ENCODE results near the gene ANKFN1. TPM values are rescaled to one million over a fixed set of nuclear protein-coding genes. Genes with fewer than 3 reads are reported as not detected.

ANKFN1 gene
- polyA plus RNA-seq, 1 experiment, result 0.04 TPM

DNA sequence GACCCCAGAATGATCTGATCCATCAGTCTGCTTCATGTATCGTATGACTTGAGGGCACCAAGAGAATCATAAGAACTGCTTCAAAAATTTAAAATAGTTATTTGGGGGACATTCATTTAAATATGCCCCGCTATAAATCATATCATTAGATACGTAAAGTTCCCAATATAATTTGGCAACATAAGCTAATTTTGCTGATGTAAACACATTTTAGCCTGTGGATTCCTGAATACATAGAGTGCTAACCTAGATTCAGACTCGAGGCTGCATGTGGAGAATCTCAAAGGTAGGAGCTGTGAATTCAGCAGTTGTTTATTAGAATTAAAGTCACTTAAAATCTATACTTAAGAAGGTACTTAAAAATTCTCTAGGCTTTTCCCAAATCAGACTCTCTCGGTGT lies 24.9 kb downstream of the ANKFN1 start:
- no peak for TF ChIP-seq CTCF (IDR thresholded peaks at IDR 0.05; ENCODE audit: low read depth, low read length)
- CTCF ChIA-PET, result no interaction called here
- DNase-seq (ENCODE audit: low read depth, low spot score), result no peak
- H3K27ac ChIP-seq (ENCODE audit: low read depth, low read length), result no peak overlapping the region
- H3K9me3 ChIP-seq (ENCODE audit: control insufficient read depth, insufficient read depth, low read length), result no peaks in the 10 kb centered on the region
- no peak overlapping the region for H3K4me3 ChIP-seq (ENCODE audit: low read depth, low read length)
- POLR2A ChIA-PET, result no interaction called here
- no peaks in the 10 kb centered on the region for H3K27me3 ChIP-seq (ENCODE audit: control insufficient read depth, insufficient read depth, low read length)

GRCh38 chr17:56182081-56182480 lies 28.8 kb downstream of the ANKFN1 start:
- no peak for DNase-seq (ENCODE audit: low read depth, low spot score)
- Histone ChIP-seq H3K27me3 (ENCODE audit: control insufficient read depth, insufficient read depth, low read length) (no peaks in the 10 kb centered on the region), H3K9me3 (ENCODE audit: control insufficient read depth, insufficient read depth, low read length) (no peaks in the 10 kb centered on the region), H3K27ac (ENCODE audit: low read depth, low read length) (no peak overlapping the region), H3K4me3 (ENCODE audit: low read depth, low read length) (no peak overlapping the region)
- ChIA-PET POLR2A (no interaction called here), CTCF (no interaction called here)
- no peak for TF ChIP-seq CTCF (IDR thresholded peaks at IDR 0.05; ENCODE audit: low read depth, low read length)

- TF ChIP-seq CTCF (IDR thresholded peaks at IDR 0.05; ENCODE audit: low read depth, low read length), result no peak
- CTCF ChIA-PET, result no interaction called here
- Histone ChIP-seq H3K27ac (ENCODE audit: low read depth, low read length) (no peak overlapping the region), H3K4me3 (ENCODE audit: low read depth, low read length) (no peak overlapping the region), H3K9me3 (ENCODE audit: control insufficient read depth, insufficient read depth, low read length) (no peaks in the 10 kb centered on the region; the same call in 1 of the 2 replicates), H3K27me3 (ENCODE audit: control insufficient read depth, insufficient read depth, low read length) (no peaks in the 10 kb centered on the region)
- no peak for DNase-seq (ENCODE audit: low read depth, low spot score)
- POLR2A ChIA-PET, result no interaction called here
Measured at GRCh38 chr17:56184650-56185049, 31.4 kb downstream of the ANKFN1 start.

DNA sequence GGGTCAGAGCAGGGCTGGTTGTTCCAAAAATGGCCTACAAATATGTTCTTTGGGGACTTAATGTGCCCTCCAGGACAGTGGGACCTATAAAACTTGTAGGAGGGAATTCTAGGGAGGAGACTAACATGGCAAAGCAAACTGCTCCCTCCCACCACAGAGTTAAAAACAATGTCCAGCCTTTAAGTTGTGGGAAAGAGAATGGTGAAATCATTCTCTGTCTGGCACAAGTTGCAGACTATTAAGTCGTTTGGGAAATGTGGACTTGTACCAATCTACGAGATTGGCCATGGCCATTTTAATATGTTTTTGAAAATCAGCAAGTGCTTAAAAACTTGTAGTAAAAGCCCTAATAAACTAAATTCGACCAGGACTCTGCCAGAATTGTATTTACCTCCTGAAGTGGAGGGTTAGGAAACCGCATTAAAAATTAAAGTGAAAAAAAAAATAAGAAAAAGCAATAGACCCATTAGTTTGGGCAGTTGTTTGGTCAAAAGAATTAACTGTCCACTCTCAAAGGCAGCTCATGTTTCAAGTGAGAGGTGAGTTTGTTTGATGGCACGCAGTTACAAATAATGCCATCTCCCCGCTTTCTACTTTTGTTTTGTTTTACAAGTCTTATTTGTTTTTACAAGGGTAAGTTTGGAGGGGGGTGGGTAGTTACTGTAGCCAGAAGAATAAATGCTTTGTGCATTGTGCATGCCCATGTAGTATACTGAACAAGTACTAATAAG lies 32.4 kb downstream of the ANKFN1 start:
- CTCF ChIA-PET, result interaction anchor here (0.6 kb wide), 1 partner anchor 134 kb away, joined by 3 read pairs; no protein-coding TSS in a partner anchor
- H3K4me3 ChIP-seq (ENCODE audit: low read depth, low read length), result no peak overlapping the region
- no peak for DNase-seq (ENCODE audit: low read depth, low spot score)
- TF ChIP-seq CTCF (IDR thresholded peaks at IDR 0.05; ENCODE audit: low read depth, low read length), result no peak
- H3K27me3 ChIP-seq (ENCODE audit: control insufficient read depth, insufficient read depth, low read length), result no peaks in the 10 kb centered on the region
- H3K9me3 ChIP-seq (ENCODE audit: control insufficient read depth, insufficient read depth, low read length), result no peaks in the 10 kb centered on the region; the same call in 1 of the 2 replicates
- POLR2A ChIA-PET, result interaction anchor here (0.6 to 1.6 kb wide), 4 partner anchors 10 to 43 kb away, joined by 3 to 5 read pairs (median 3); no protein-coding TSS in a partner anchor
- peak overlapping the region; percentile 74 for H3K27ac ChIP-seq (ENCODE audit: low read depth, low read length)

- ChIA-PET POLR2A (interaction anchor here (0.6 to 1.6 kb wide), 4 partner anchors 11 to 44 kb away, joined by 3 to 5 read pairs (median 3); no protein-coding TSS in a partner anchor), CTCF (no interaction called here)
- H3K9me3 ChIP-seq (ENCODE audit: control insufficient read depth, insufficient read depth, low read length), result no peaks in the 10 kb centered on the region; the same call in 1 of the 2 replicates
- H3K27ac ChIP-seq (ENCODE audit: low read depth, low read length), result peak overlapping the region; percentile 85
- TF ChIP-seq CTCF (IDR thresholded peaks at IDR 0.05; ENCODE audit: low read depth, low read length), result no peak
- peak; percentile 67 for DNase-seq (ENCODE audit: low read depth, low spot score)
- H3K4me3 ChIP-seq (ENCODE audit: low read depth, low read length), result no peak overlapping the region
- no peaks in the 10 kb centered on the region for H3K27me3 ChIP-seq (ENCODE audit: control insufficient read depth, insufficient read depth, low read length)
Measured at GRCh38 chr17:56186222-56186786, 33.0 kb downstream of the ANKFN1 start.

Measured in AG04450 (cell line).